ENCODE data around the gene UROC1.

UROC1 gene

GRCh38 chr3:126472277-126473006, 45.1 kb downstream of the UROC1 start:
- peaks cover 37 to 57% of the 10 kb centered on the region in 2 donors for H3K4me1 Mint-ChIP-seq
- no peaks in the 10 kb centered on the region for H3K27me3 Mint-ChIP-seq
- peak overlapping the region; percentile 88 to 89 for H3K4me3 Mint-ChIP-seq
- ATAC-seq (replicated peaks) = no peak
- no peak for DNase-seq
- no peaks in the 10 kb centered on the region for H3K9me3 Mint-ChIP-seq
- H3K36me3 Mint-ChIP-seq = peaks cover 39 to 44% of the 10 kb centered on the region in 2 donors
- H3K27ac Mint-ChIP-seq = peak overlapping the region; percentile 43

GRCh38 chr3:126469479-126469878, 48.1 kb downstream of the UROC1 start:
- Mint-ChIP-seq H3K27me3 (no peaks in the 10 kb centered on the region), H3K4me3 (no peak overlapping the region), H3K27ac (peak overlapping the region; percentile 68), H3K36me3 (peaks cover 59 to 60% of the 10 kb centered on the region in 2 donors), H3K4me1 (peaks cover 33 to 64% of the 10 kb centered on the region in 2 donors), H3K9me3 (no peaks in the 10 kb centered on the region)
- ATAC-seq (replicated peaks) (no peak), DNase-seq (no peak)

DNA sequence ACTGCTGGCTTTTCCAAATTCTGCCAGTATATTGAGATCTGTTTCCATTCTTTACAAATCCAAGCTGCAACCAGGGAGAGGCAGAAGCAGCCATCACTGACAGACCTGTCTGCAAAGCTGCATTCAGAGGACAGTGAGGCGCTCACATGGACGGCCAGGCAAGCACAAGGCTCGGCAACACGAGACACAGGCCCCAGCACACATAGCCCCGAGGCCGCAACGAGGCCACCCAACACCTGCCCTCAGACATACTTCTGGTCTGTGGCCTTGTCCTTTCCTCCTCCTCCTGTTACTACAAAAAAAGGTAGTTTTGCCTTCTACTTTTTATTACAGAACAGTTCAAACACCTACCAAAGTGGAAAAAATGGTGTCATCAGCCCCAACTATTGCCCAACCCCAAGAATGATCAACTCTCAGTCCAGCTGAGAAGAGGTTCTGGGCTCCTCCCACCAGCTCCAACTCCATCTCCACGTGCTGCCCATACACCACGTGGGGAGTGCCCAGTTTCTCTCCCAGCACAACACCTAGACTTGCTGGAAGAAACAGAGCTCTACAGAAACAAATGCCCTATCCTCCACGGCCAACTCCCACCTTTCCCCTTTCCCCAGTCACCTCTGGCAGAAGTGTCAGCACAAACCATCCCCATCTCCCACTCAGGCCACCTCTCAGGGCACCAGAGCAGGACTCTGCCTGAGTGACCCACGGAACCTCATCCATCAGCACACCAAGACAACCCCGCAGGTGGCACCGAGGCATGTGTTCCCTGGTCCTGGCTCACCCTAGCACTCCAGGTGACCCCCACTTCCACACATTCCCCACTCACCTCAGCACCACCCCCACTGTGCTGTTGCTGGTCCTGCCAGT, 49.3 kb downstream of the UROC1 start:
- Mint-ChIP-seq H3K4me3 (no peak overlapping the region), H3K27ac (no peak overlapping the region), H3K36me3 (peaks cover 59 to 63% of the 10 kb centered on the region in 2 donors), H3K27me3 (no peaks in the 10 kb centered on the region), H3K4me1 (peaks cover 30 to 57% of the 10 kb centered on the region in 2 donors), H3K9me3 (no peaks in the 10 kb centered on the region)
- no peak for ATAC-seq (replicated peaks)
- no peak for DNase-seq

DNA sequence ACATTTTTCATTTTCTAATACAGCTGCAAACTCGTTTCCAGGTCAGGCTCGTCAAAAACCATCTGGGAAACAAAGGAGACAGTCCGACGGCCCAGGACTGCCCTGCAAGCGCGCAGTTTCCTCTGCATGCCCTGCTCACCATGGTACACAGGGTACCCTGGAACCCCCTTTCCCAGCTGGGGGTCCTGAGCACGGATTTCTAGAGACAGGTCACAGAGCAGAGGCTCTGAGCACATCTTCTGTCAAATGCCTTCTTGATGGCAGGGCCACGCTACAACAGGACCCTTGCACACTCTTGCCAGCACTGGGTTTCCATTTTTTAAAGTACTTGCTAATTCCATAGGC, 50.0 kb downstream of the UROC1 start:
- H3K36me3 Mint-ChIP-seq = peaks cover 53 to 59% of the 10 kb centered on the region in 2 donors
- H3K27ac Mint-ChIP-seq = no peak overlapping the region
- peaks cover 24 to 50% of the 10 kb centered on the region in 2 donors for H3K4me1 Mint-ChIP-seq
- DNase-seq (no peak), ATAC-seq (replicated peaks) (no peak)
- H3K4me3 Mint-ChIP-seq = no peak overlapping the region
- H3K27me3 Mint-ChIP-seq = no peaks in the 10 kb centered on the region
- H3K9me3 Mint-ChIP-seq = no peaks in the 10 kb centered on the region

DNA sequence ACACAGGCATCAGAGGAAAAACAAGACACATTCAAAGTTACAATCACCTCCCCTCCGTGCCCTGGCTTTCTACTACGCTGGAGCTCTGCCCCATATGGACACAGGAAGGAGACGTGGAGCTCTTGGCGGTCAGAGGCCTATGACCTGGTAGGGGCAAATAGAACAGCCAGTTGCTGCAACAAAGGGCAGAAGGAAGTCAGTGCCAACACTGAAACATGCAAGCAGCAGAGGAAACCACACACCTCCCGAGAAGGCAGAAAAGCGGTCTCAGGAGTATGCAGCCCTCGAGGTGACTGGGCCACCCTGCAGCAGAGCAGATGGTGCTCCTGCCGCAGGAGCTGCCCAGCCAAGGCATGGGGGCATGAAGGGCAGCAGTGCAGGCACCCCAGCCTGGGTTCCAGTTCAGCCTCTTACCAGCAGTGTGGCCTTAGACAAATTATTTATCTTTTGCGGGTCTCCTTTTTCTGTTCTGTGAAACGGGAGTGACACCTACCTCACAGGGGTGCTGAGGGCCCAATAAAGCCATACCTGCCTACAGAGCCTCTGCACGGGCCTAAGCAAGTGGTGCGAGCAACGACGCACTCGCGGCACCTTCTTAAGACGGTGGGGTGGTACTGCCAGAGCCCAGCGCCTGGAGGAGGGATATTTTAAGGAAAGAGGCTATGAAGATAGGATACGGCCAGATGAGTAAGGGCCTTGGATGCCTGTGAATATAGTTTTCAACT, 50.5 kb downstream of the UROC1 start:
- Mint-ChIP-seq H3K27ac (peak overlapping the region; percentile 15), H3K9me3 (no peaks in the 10 kb centered on the region), H3K36me3 (peaks cover 49 to 55% of the 10 kb centered on the region in 2 donors), H3K27me3 (no peaks in the 10 kb centered on the region), H3K4me3 (no peak overlapping the region), H3K4me1 (peaks cover 19 to 44% of the 10 kb centered on the region in 2 donors)
- no peak for DNase-seq
- ATAC-seq (replicated peaks) = no peak

DNA sequence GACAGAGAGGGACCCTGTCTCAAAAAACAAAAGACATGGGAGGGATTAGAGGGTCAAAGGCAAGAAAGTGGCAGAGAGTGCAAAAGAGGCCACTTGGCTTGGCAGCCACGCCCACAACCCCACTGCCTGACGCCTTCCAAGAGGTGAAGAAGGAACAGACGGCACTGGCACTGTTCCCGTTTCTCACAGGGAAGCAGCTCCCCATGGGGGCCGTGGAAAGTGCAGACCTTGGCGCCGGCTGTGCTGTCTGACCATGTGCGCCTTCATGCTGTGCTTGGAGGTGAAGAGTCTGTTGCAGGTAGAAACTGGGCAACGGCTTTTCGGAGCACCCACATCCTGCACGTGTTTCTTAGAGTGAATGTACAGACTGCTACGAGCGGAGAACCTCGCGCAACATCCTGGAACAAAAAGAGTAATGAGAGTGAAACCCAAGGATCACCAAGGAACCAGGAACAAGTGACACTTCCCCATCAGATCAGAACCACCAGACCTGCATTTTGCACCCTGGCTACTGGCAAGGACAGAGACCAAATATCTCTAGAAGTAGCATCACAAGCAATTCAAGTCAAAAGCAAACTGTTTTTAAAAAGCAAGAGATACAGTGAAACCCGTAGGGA, 51.5 kb downstream of the UROC1 start:
- no peaks in the 10 kb centered on the region for H3K9me3 Mint-ChIP-seq
- no peaks in the 10 kb centered on the region for H3K27me3 Mint-ChIP-seq
- H3K27ac Mint-ChIP-seq = no peak overlapping the region
- peaks cover 19 to 46% of the 10 kb centered on the region in 2 donors for H3K4me1 Mint-ChIP-seq
- peaks cover 55 to 62% of the 10 kb centered on the region in 2 donors for H3K36me3 Mint-ChIP-seq
- no peak overlapping the region for H3K4me3 Mint-ChIP-seq
- no peak for ATAC-seq (replicated peaks)
- DNase-seq = no peak

- Mint-ChIP-seq H3K4me1 (peaks cover 22 to 46% of the 10 kb centered on the region in 2 donors), H3K27me3 (no peaks in the 10 kb centered on the region), H3K9me3 (no peaks in the 10 kb centered on the region), H3K36me3 (peaks cover 57 to 61% of the 10 kb centered on the region in 2 donors), H3K4me3 (no peak overlapping the region), H3K27ac (peak overlapping the region; percentile 34)
- ATAC-seq (replicated peaks) (no peak), DNase-seq (no peak)
Measured at GRCh38 chr3:126464997-126465396, 52.6 kb downstream of the UROC1 start.

DNA sequence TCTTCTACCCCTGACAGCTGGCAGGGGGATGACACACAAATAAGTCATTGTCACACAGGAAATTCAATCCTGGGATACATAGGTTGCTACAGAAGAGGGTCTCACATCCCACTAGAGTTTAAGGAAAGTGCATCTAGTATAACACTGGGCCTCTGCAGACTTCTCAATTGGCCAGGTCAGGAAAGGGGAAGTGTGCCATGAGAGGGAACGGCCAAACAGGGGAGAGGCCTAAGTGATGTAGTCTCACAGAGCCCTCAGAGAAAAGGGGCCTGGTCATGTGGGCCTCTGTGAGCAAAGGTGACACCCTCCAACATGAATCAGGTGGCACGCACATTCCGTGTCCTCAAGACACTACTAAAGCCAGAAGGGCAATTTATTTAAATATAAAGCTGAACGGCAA, 53.1 kb downstream of the UROC1 start:
- Mint-ChIP-seq H3K27me3 (no peaks in the 10 kb centered on the region), H3K36me3 (peaks cover 52 to 57% of the 10 kb centered on the region in 2 donors), H3K4me1 (peaks cover 20 to 43% of the 10 kb centered on the region in 2 donors), H3K9me3 (no peaks in the 10 kb centered on the region), H3K4me3 (no peak overlapping the region), H3K27ac (peak overlapping the region; percentile 37)
- ATAC-seq (replicated peaks) (peak; percentile 76 to 83), DNase-seq (no peak)

DNA sequence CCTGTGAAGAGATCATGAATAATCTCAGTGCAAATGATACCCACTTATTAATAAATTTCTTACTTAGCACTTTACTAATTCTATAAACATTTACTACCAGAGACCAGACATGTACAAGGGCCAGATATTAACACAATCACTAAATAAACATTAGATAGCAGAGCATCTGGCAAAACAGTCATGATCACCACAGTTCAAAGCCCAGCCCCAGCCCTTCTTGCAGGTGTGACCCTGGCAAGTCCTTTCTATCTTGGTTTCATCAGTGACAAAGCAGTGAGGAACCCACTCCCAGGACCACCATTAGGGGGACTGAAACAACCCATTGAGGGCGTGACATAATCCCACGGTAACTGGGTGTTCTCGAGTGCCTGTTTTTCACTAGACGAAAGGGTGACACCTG, 53.5 kb downstream of the UROC1 start:
- peaks cover 48 to 53% of the 10 kb centered on the region in 2 donors for H3K36me3 Mint-ChIP-seq
- ATAC-seq (replicated peaks) = no peak
- peak overlapping the region; percentile 37 for H3K27ac Mint-ChIP-seq

GRCh38 chr3:126463521-126463920, 54.1 kb downstream of the UROC1 start:
- H3K4me3 Mint-ChIP-seq = no peak overlapping the region
- DNase-seq (no peak), ATAC-seq (replicated peaks) (no peak)
- no peaks in the 10 kb centered on the region for H3K9me3 Mint-ChIP-seq
- peaks cover 44 to 49% of the 10 kb centered on the region in 2 donors for H3K36me3 Mint-ChIP-seq
- peaks cover 15 to 33% of the 10 kb centered on the region in 2 donors for H3K4me1 Mint-ChIP-seq
- no peaks in the 10 kb centered on the region for H3K27me3 Mint-ChIP-seq
- H3K27ac Mint-ChIP-seq = no peak overlapping the region

More for the DNA sequence above, 53.5 kb downstream of the UROC1 start:
- Mint-ChIP-seq H3K4me3 (no peak overlapping the region), H3K9me3 (no peaks in the 10 kb centered on the region), H3K27me3 (no peaks in the 10 kb centered on the region), H3K4me1 (peaks cover 17 to 39% of the 10 kb centered on the region in 2 donors)
- no peak for DNase-seq

- H3K4me1 Mint-ChIP-seq = peaks cover 12 to 27% of the 10 kb centered on the region in 2 donors
- ATAC-seq (replicated peaks) (no peak), DNase-seq (no peak)
- H3K27ac Mint-ChIP-seq = no peak overlapping the region
- H3K36me3 Mint-ChIP-seq = peaks cover 46 to 53% of the 10 kb centered on the region in 2 donors
- no peak overlapping the region for H3K4me3 Mint-ChIP-seq
- H3K27me3 Mint-ChIP-seq = no peaks in the 10 kb centered on the region
- H3K9me3 Mint-ChIP-seq = no peaks in the 10 kb centered on the region
Measured at GRCh38 chr3:126461450-126462070, 56.0 kb downstream of the UROC1 start.

DNA sequence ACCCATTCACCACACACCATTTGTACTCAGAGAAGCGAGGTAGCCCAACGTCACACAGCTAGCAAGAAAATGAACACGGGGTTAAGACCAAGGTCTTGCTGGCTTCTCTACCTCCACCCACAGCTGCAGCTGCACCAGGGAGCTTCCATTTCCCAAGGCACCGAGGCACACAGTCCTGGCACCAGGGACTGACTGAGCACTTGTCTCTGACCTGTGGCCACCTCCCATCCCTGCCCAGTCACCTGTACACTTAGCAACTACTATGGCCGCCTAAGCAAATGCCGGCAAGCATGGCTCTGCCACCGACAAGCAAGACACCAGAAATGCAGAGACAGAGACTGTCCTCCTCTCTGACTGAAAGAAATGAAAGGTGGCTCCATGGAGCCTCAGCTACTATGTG, 57.2 kb downstream of the UROC1 start:
- ATAC-seq (replicated peaks) (no peak), DNase-seq (no peak)
- H3K4me3 Mint-ChIP-seq = no peak overlapping the region

DNA sequence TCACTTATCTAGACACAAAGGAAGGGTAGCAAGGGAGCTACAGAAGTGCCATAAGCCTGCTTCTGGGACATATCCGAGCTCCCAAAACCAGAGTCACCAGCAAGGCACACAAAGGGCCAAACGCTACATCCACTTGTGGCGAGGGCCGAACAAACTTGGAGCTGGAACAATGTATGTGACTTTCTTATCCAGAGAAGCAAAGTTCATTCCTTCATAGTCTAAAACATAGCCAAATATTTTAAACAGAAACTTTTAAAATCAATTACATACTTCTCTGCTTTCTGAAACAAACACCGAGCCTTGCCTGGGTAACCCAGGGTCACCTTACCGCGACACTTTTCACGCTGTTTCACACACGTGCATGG, 57.8 kb downstream of the UROC1 start:
- Mint-ChIP-seq H3K27ac (no peak overlapping the region), H3K27me3 (no peaks in the 10 kb centered on the region), H3K36me3 (peaks cover 41 to 55% of the 10 kb centered on the region in 2 donors), H3K4me3 (no peak overlapping the region), H3K4me1 (peaks cover 11 to 18% of the 10 kb centered on the region in 2 donors), H3K9me3 (no peaks in the 10 kb centered on the region)
- no peak for ATAC-seq (replicated peaks)
- no peak for DNase-seq

More for the DNA sequence above, 57.2 kb downstream of the UROC1 start:
- Mint-ChIP-seq H3K36me3 (peaks cover 41 to 51% of the 10 kb centered on the region in 2 donors), H3K4me1 (peaks cover 11 to 23% of the 10 kb centered on the region in 2 donors), H3K27me3 (no peaks in the 10 kb centered on the region), H3K27ac (peak overlapping the region; percentile 43), H3K9me3 (no peaks in the 10 kb centered on the region)
